HepG2 (cell line): ENCODE measurements around the gene HERC4. TPM values are rescaled to one million over a fixed set of nuclear protein-coding genes. Genes with fewer than 3 reads are reported as not detected.
"Not testable (repeated sequence)": the region's sequence is repeated elsewhere in the genome, so short reads cannot be mapped to it uniquely, and the experiment has no call there.

Experiments used
- ATAC-seq: fragments of 200-7000 bp; cut with Tn5 transposase; 3 replicates; pipeline ENCODE4 v1.9.1; 2020; ENCODE audit warnings: mild to moderate bottlenecking, moderate library complexity
- BruUV-seq: library from RNA; stranded (reverse); fragments of 400-500 nt; replicated peaks from 2 replicates; lab custom pipeline; 2021; lab: Mats Ljungman, UMichigan
- CTCF ChIA-PET: fragments of 300-600 bp; formaldehyde crosslinking; extraction: SDS; loops from one replicate; lab custom pipeline; 2021; ENCODE audit warnings: low total read pairs, inconsistent platforms, low intra/inter-chr PET ratio; lab: Yijun Ruan, JAX
- POLR2A ChIA-PET: fragments of 350-600 bp; sonication (Branson Sonifier 250); formaldehyde crosslinking; loops from one replicate; lab custom pipeline; 2020; ENCODE audit warnings: antibody characterized with exemption, inconsistent platforms; lab: Yijun Ruan, JAX
- DNase-seq: peaks from one replicate; pipeline ENCODE4 v3.0.0-alpha.2; 2015; ENCODE audit warnings: low spot score
- FAIRE-seq: peaks from 3 replicates; lab custom pipeline; 2011; peaks lifted over from hg19 to GRCh38; lab: Jason Lieb, UNC
- H2AFZ ChIP-seq: one replicate; pipeline ENCODE4 v1.6.1; 2011; ENCODE audit warnings: low read length, inconsistent platforms
- H3K27ac ChIP-seq: fragments of 300-600 bp; 3 replicates; pipeline ENCODE4 v1.8.0; 2011; ENCODE audit warnings: mixed run types, mild to moderate bottlenecking, mixed read lengths, low read length, inconsistent platforms; ENCODE audit not compliant: insufficient read depth; ENCODE audit errors: extremely low read length
- H3K27me3 ChIP-seq, 2 experiments: fragments of 200-600 bp in 1 of 2; 2 replicates in 1 of 2; 3 replicates in 1 of 2; pipeline versions ENCODE4 v1.6.0 to v1.8.0; 2011; ENCODE audit warnings: low read length in 2 of 2, mild to moderate bottlenecking in 2 of 2, moderate library complexity in 2 of 2, inconsistent platforms in 1 of 2; ENCODE audit not compliant: insufficient read depth in 2 of 2, control insufficient read depth in 1 of 2
- H3K36me3 ChIP-seq, 2 experiments: fragments of 200-600 bp in 1 of 2; replicated peaks in 1 of 2; 2 replicates in 1 of 2; 3 replicates in 1 of 2; pipeline versions ENCODE4 v1.5.1 to v1.8.0; 2011; ENCODE audit warnings: low read length in 2 of 2, inconsistent platforms in 1 of 2; ENCODE audit not compliant: insufficient read depth in 2 of 2, control insufficient read depth in 1 of 2
- H3K4me1 ChIP-seq: 2 replicates; pipeline ENCODE4 v1.5.1; 2012; ENCODE audit warnings: low read length, inconsistent platforms; ENCODE audit not compliant: insufficient read depth
- H3K4me2 ChIP-seq: 2 replicates; pipeline ENCODE4 v1.6.0; 2011; ENCODE audit warnings: low read depth, low read length, inconsistent platforms
- H3K4me3 ChIP-seq, 3 experiments: fragments of 200-600 bp in 1 of 3; sonication (generic), shearing (Covaris generic) in 1 of 3; replicated peaks in 1 of 3; 2 replicates each; pipeline ENCODE4 v1.5.1; 2011 to 2016; ENCODE audit warnings: low read length in 3 of 3, inconsistent platforms in 2 of 3, low read depth in 2 of 3, mild to moderate bottlenecking in 2 of 3, control low read depth in 1 of 3, mixed read lengths in 1 of 3; ENCODE audit not compliant: insufficient read depth in 1 of 3
- H3K79me2 ChIP-seq: one replicate; pipeline ENCODE4 v1.6.1; 2011; ENCODE audit warnings: low read length, inconsistent platforms; ENCODE audit not compliant: insufficient read depth
- H3K9ac ChIP-seq: 2 replicates; pipeline ENCODE4 v1.6.0; 2011; ENCODE audit warnings: mild to moderate bottlenecking, low read depth, low read length, inconsistent platforms; ENCODE audit not compliant: insufficient read depth
- H3K9me3 ChIP-seq: 2 replicates; pipeline ENCODE4 v1.5.1; 2012; ENCODE audit warnings: mild to moderate bottlenecking, low read length
- H4K20me1 ChIP-seq: 2 replicates; pipeline ENCODE4 v1.6.0; 2011; ENCODE audit warnings: inconsistent platforms, mild to moderate bottlenecking, low read length, moderate library complexity; ENCODE audit not compliant: insufficient read depth
- HOXD1 ChIP-seq: sonication (generic); formaldehyde crosslinking; IDR thresholded peaks from 2 replicates; pipeline ENCODE4 v1.5.0; 2020; ENCODE audit warnings: missing genetic modification reagents
- SMYD3 ChIP-seq: sonication (generic); formaldehyde crosslinking; IDR thresholded peaks from 2 replicates; pipeline ENCODE4 v1.8.1; 2023; ENCODE audit warnings: mild to moderate bottlenecking, missing genetic modification reagents
- WIZ ChIP-seq: sonication (generic); formaldehyde crosslinking; IDR thresholded peaks from 2 replicates; pipeline ENCODE4 v1.5.1; 2020; ENCODE audit warnings: mild to moderate bottlenecking, missing genetic modification reagents
- ZNF609 ChIP-seq: sonication (generic); formaldehyde crosslinking; IDR thresholded peaks from 2 replicates; pipeline ENCODE4 v1.4.0; 2020; ENCODE audit warnings: mild to moderate bottlenecking, missing genetic modification reagents, borderline replicate concordance
- WGBS: methylation state at CpG from one replicate; pipeline ENCODE4 v1.1.6; 2017; ENCODE audit warnings: low lambda C conversion rate; 5-methylcytosine and 5-hydroxymethylcytosine counted together
- in situ Hi-C: cut with HindIII; loops from 2 replicates; pipeline ENCODE4 v1.10.0; 2017; ENCODE audit warnings: low pct_unique_long_range_greater_than_20kb; ENCODE audit not compliant: extremely low pct_ligation_motif_present
- intact Hi-C: fragments of 100-400 bp; cut with micrococcal nuclease; formaldehyde crosslinking; loops from one replicate; pipeline ENCODE4 v1.10.0; 2022; ENCODE audit not compliant: unreplicated experiment
- polyA plus RNA-seq, 8 experiments: library from polyadenylated mRNA; depleted of rRNA in 3 of 8; stranded (reverse) in 7 of 8; unstranded in 1 of 8; fragments of >200 nt; fragmentation: Illumina TruSeq in 4 of 8; extraction: Trizol in 4 of 8; gene quantifications; 2 replicates each; pipeline versions ENCODE4 v1.2.1 to v1.2.3, GENCODE V29; 2011 to 2016; ENCODE audit warnings: low read depth in 4 of 8, missing spikeins in 1 of 8, mixed read lengths in 1 of 8; ENCODE audit not compliant: insufficient read depth in 1 of 8
- total RNA-seq, 5 experiments: library from RNA; depleted of rRNA; stranded (reverse); fragments of >200 nt; fragmentation: Illumina TruSeq; extraction: Trizol; gene quantifications; 2 replicates each; pipeline ENCODE4 v1.2.3, GENCODE V29; 2016; ENCODE audit warnings: low read depth in 1 of 5

Gene HERC4
- total and polyA plus RNA-seq, 2 of the 13 experiments (the other 11 are each of a cell fraction or from before 2014, with no cell fraction given), result 9.8 to 20.2 TPM

- no peak for TF ChIP-seq ZNF609 (CRISPR knock-in tag)
Measured at GRCh38 chr10:67883710-67884312, 191.3 kb downstream of the HERC4 start (continued).

- ATAC-seq (no peak), FAIRE-seq (no peak), DNase-seq (no peak)
- Histone ChIP-seq H4K20me1 (no peaks in the 10 kb centered on the region), H3K4me1 (no peaks in the 10 kb centered on the region; the same call in 1 of the 2 replicates), H2AFZ (no peak overlapping the region), H3K9ac (no peak overlapping the region), H3K9me3 (no peaks in the 10 kb centered on the region), H3K79me2 (no peaks in the 10 kb centered on the region), H3K36me3 (no peaks in the 10 kb centered on the region), H3K4me3 (no peak overlapping the region), H3K27me3 (no peaks in the 10 kb centered on the region), H3K27ac (no peak overlapping the region), H3K4me2 (no peak overlapping the region)
- no peak for TF ChIP-seq WIZ (CRISPR knock-in tag)
- no peak for TF ChIP-seq HOXD1 (CRISPR knock-in tag)
- TF ChIP-seq SMYD3 (CRISPR knock-in tag), result no peak
- WGBS, result 38% methylated on average over 7 of the region's 7 CpGs
- intact Hi-C loops (no loop called here), in situ Hi-C loops (no loop called here)
- BruUV-seq, result no TSS peak
- CTCF ChIA-PET, result no interaction called here
- POLR2A ChIA-PET, result interaction anchor here (0.7 kb wide), 1 partner anchor 10 kb away, joined by 3 read pairs; no protein-coding TSS in a partner anchor
Measured at GRCh38 chr10:67878133-67878532, 196.9 kb downstream of the HERC4 start.

- H3K27ac ChIP-seq, H3K27me3 ChIP-seq, H3K9me3 ChIP-seq, DNase-seq, CTCF ChIA-PET, FAIRE-seq, H4K20me1 ChIP-seq, H3K4me3 ChIP-seq, ATAC-seq, BruUV-seq, H3K4me1 ChIP-seq, H3K4me2 ChIP-seq, intact Hi-C loops, H3K9ac ChIP-seq, H3K79me2 ChIP-seq, in situ Hi-C loops, H3K36me3 ChIP-seq, H2AFZ ChIP-seq: not testable (repeated sequence)
- WGBS, result 86% methylated on average over 11 of the region's 11 CpGs
- POLR2A ChIA-PET, result interaction anchor here (0.7 kb wide), 1 partner anchor 9 kb away, joined by 3 read pairs; no protein-coding TSS in a partner anchor
Measured at GRCh38 chr10:67877421-67877820, 197.7 kb downstream of the HERC4 start.
